Epithelial cell of esophagus (primary cell): Measurements from ENCODE around the gene PCSK4.

ENCODE experiments used
- DNase-seq: peaks from one replicate; pipeline ENCODE4 v3.0.0; 2010; ENCODE audit warnings: low read depth
- H3K4me3 ChIP-seq: 2 replicates; pipeline ENCODE4 v1.5.1; 2011; ENCODE audit warnings: mild to moderate bottlenecking, low read length, control low read depth
- TF ChIP-seq, protein P1 (sequence below): IDR thresholded peaks from 2 replicates; pipeline ENCODE4 v1.5.1; 2011; ENCODE audit warnings: low read depth, mild to moderate bottlenecking, low read length, control low read depth, inconsistent platforms; ENCODE audit not compliant: insufficient read depth; ENCODE audit errors: missing control alignments

The PCSK4 gene

DNA sequence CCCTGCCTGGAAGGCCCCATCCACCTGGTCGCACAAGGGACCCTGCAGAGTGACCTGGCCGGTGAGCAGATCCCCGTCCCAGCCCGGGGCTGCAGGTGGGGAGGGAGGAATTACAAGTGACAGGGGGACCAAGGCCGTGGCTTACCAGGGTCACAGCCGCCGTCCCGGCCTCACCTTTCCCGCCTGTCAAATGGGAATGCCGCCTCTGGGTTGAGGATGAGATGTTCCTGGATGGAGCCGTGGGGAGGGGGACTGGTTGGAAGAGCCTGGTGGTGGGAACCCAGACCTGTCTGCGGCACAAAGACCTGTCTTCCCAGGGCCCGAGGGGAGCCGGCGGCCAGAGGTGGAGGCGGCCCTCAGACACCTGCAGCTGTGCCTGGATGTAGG lies 39.3 kb upstream of the PCSK4 start:
- TF ChIP-seq, protein P1, sequence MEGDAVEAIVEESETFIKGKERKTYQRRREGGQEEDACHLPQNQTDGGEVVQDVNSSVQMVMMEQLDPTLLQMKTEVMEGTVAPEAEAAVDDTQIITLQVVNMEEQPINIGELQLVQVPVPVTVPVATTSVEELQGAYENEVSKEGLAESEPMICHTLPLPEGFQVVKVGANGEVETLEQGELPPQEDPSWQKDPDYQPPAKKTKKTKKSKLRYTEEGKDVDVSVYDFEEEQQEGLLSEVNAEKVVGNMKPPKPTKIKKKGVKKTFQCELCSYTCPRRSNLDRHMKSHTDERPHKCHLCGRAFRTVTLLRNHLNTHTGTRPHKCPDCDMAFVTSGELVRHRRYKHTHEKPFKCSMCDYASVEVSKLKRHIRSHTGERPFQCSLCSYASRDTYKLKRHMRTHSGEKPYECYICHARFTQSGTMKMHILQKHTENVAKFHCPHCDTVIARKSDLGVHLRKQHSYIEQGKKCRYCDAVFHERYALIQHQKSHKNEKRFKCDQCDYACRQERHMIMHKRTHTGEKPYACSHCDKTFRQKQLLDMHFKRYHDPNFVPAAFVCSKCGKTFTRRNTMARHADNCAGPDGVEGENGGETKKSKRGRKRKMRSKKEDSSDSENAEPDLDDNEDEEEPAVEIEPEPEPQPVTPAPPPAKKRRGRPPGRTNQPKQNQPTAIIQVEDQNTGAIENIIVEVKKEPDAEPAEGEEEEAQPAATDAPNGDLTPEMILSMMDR = no peak
- no peak for DNase-seq
- H3K4me3 ChIP-seq = no peak overlapping the region

DNA sequence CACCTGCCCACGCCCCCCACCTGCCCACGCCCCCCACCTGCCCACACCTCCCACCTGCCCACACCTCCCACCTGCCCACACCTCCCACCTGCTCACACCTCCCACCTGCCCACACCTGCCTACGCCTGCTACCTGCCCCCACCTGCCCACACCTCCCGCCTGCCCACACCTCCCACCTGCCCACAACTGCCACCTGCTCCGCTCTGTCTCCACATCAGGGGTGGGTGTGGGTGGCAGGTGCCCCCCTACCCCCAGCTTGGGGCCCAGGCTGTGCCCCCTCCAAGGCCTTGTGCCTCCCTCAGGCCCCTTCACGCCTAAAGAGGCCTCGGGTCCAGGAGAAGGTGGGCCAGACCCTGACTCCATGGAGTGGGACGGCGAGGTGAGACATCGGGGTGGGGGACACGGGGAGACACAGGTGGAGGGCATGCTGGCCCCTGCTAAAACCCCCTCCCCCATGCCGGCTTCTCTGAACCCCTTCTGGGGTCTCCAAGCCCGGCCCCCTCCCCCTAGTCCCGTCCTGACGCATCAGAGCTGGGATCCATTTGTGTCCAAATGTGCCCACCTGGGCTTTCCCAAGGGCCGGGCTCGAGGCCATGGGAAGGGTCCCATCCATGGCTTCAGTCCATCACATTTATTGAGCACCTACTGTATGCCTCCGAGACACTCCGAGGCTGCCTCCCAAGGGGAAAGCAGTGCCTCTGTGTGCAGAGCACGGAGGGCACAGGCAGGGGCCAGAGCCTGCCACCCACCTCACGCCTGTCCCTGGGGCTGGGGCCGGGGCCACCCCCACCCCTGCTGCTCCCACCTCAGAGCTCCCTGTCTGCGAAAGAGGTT lies 38.7 kb upstream of the PCSK4 start:
- H3K4me3 ChIP-seq = no peak overlapping the region
- no peak for DNase-seq
- TF ChIP-seq, protein P1 = no peak

DNA sequence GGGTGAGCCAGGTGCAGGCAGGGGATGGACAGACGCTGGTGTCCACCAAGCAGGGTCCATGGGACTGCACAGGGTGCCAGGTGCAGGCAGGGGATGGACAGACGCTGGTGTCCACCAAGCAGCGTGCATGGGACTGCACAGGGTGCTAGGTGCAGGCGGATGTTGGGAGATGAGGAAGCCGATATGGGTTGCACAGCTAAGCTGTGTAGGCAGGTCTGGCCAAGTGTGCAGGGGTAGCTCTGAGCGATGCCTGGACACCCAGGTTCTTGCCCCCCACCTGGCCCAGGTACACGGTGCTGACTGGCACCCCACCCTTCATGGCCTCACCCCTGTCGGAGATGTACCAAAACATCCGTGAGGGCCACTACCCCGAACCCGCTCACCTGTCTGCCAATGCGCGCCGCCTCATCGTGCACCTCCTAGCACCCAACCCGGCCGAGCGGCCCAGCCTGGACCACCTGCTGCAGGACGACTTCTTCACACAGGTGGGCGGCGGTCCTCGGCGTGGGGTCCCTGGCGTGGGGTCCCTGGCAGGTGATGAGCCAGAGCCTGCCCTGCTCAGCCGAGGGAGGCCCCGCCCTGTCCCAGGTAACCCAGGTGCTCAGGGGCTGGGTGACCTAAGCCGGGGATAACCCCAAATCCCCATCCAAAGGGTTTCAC lies 37.6 kb upstream of the PCSK4 start:
- TF ChIP-seq, protein P1 = no peak
- DNase-seq = no peak
- H3K4me3 ChIP-seq = no peak overlapping the region

GRCh38 chr19:1526979-1527649 lies 37.0 kb upstream of the PCSK4 start:
- TF ChIP-seq, protein P1 = no peak
- no peak overlapping the region for H3K4me3 ChIP-seq
- peak; percentile 49 for DNase-seq

DNA sequence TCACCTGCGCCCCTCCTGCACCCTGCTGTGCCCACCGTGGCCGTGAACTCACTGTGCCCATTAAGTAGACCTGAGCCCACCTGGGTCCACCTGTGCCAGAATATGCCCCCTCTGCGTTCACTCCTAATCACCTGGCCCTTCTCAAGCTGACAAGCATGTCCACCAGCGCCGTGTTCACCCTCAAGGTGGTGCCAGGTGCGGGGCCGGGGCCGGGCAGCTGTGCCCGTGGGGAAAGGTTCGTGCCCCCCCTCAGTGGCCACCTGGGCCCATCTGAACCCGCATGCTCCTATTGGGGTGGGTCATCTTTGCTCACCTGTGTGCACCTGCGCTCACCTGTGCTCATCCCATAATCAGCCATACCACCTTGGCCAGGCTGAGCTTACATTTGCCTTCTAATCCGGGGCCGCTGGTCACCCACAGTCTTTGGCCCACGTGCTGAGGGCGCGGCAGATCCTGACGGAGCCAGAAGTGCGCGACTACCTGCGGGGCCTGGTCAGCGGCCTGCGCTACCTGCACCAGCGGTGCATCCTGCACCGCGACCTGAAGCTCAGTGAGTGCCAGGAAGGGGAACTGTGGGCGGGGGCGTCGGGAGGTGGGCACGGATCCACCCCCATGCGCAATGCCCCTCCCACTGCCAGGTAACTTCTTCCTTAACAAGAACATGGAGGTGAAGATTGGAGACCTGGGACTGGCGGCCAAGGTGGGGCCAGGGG lies 36.1 kb upstream of the PCSK4 start:
- no peak overlapping the region for H3K4me3 ChIP-seq
- no peak for DNase-seq
- TF ChIP-seq, protein P1 = no peak

GRCh38 chr19:1525343-1525742 lies 35.2 kb upstream of the PCSK4 start:
- DNase-seq = no peak
- TF ChIP-seq, protein P1 = no peak
- H3K4me3 ChIP-seq = no peak overlapping the region
